Keratinocyte (primary cell): ENCODE data around the gene AKNA. TPM values are rescaled to one million over a fixed set of nuclear protein-coding genes. Genes with fewer than 3 reads are reported as not detected.

Experiments
- DNase-seq: peaks from one replicate; pipeline ENCODE4 v3.0.0-alpha.2; 2011; ENCODE audit warnings: low read depth, missing footprints, low spot score
- FAIRE-seq: peaks from 2 replicates; lab custom pipeline; 2011; peaks lifted over from hg19 to GRCh38; lab: Jason Lieb, UNC
- H2AFZ ChIP-seq: 2 replicates; pipeline ENCODE4 v1.6.0; 2012; ENCODE audit warnings: low read length, control low read depth, inconsistent platforms; ENCODE audit not compliant: control insufficient read depth
- H3K27ac ChIP-seq: 2 replicates; pipeline ENCODE4 v1.5.1; 2011; ENCODE audit warnings: low read length; ENCODE audit not compliant: control insufficient read depth, insufficient read depth
- H3K27me3 ChIP-seq: 3 replicates; pipeline ENCODE4 v1.6.0; 2011; ENCODE audit warnings: low read length; ENCODE audit not compliant: control insufficient read depth, insufficient read depth; ENCODE audit errors: extremely low read depth
- H3K36me3 ChIP-seq, 2 experiments: 2 replicates in 1 of 2; 3 replicates in 1 of 2; pipeline ENCODE4 v1.5.1; 2011; ENCODE audit warnings: low read length in 2 of 2, mild to moderate bottlenecking in 1 of 2; ENCODE audit not compliant: control insufficient read depth in 2 of 2, insufficient read depth in 2 of 2; ENCODE audit errors: extremely low read depth in 1 of 2
- H3K4me1 ChIP-seq: 3 replicates; pipeline ENCODE4 v1.5.1; 2011; ENCODE audit warnings: low read length; ENCODE audit not compliant: control insufficient read depth, insufficient read depth; ENCODE audit errors: extremely low read depth
- H3K4me2 ChIP-seq: 3 replicates; pipeline ENCODE4 v1.6.0; 2011; ENCODE audit warnings: low read depth, low read length; ENCODE audit not compliant: control insufficient read depth, insufficient read depth; ENCODE audit errors: extremely low read depth
- H3K4me3 ChIP-seq, 3 experiments: fragments of 200-600 bp in 1 of 3; sonication (generic) in 1 of 3; 2 replicates in 2 of 3; 3 replicates in 1 of 3; pipeline ENCODE4 v1.5.1; 2011 to 2016; ENCODE audit warnings: low read length in 3 of 3, mild to moderate bottlenecking in 3 of 3, control low read depth in 2 of 3, inconsistent platforms in 1 of 3, low read depth in 1 of 3, mixed read lengths in 1 of 3, mixed run types in 1 of 3, moderate library complexity in 1 of 3; ENCODE audit not compliant: control insufficient read depth in 2 of 3, insufficient read depth in 2 of 3; ENCODE audit errors: extremely low read depth in 1 of 3
- H3K79me2 ChIP-seq: 2 replicates; pipeline ENCODE4 v1.6.0; 2012; ENCODE audit warnings: low read length; ENCODE audit not compliant: control insufficient read depth, insufficient read depth
- H3K9ac ChIP-seq: 3 replicates; pipeline ENCODE4 v1.6.0; 2011; ENCODE audit warnings: low read length; ENCODE audit not compliant: control insufficient read depth, insufficient read depth; ENCODE audit errors: extremely low read depth
- H3K9me1 ChIP-seq: 3 replicates; pipeline ENCODE4 v1.6.0; 2011; ENCODE audit warnings: low read length; ENCODE audit not compliant: control insufficient read depth, insufficient read depth; ENCODE audit errors: extremely low read depth
- H3K9me3 ChIP-seq: 2 replicates; pipeline ENCODE4 v1.5.1; 2012; ENCODE audit warnings: low read depth, low read length; ENCODE audit not compliant: control insufficient read depth
- H4K20me1 ChIP-seq: 3 replicates; pipeline ENCODE4 v1.6.0; 2011; ENCODE audit warnings: low read length; ENCODE audit not compliant: control insufficient read depth, insufficient read depth; ENCODE audit errors: extremely low read depth
- CTCF ChIP-seq, 3 experiments: IDR thresholded peaks in 1 of 3; conservative IDR thresholded peaks in 1 of 3; optimal IDR thresholded peaks in 1 of 3; 2 replicates in 2 of 3; 3 replicates in 1 of 3; pipeline versions ENCODE3 to v1.5.1; 2011; ENCODE audit warnings: low read length in 3 of 3, mild to moderate bottlenecking in 3 of 3, moderate library complexity in 2 of 3, control low read depth in 1 of 3, inconsistent platforms in 1 of 3; ENCODE audit not compliant: insufficient read depth in 2 of 3; ENCODE audit errors: extremely low read depth in 1 of 3
- EZH2 ChIP-seq: IDR thresholded peaks from one replicate; pipeline ENCODE4 v1.6.1; 2012; ENCODE audit warnings: inconsistent platforms, mild to moderate bottlenecking, low read length, moderate library complexity
- dilution Hi-C: fragments of 300-500 bp; cut with MboI; formaldehyde crosslinking; loops from one replicate; pipeline ENCODE4 v1.7.0; 2020; ENCODE audit warnings: low sequenced_read_pairs; ENCODE audit not compliant: extremely low pct_ligation_motif_present
- polyA plus RNA-seq, 5 experiments: library from polyadenylated mRNA; depleted of rRNA in 3 of 5; stranded (reverse) in 3 of 5; stranded (forward) in 1 of 5; unstranded in 1 of 5; fragments of >200 nt; gene quantifications; 1 replicate in 1 of 5; 2 replicates in 3 of 5; 3 replicates in 1 of 5; pipeline versions ENCODE4 v1.2.1 to v1.2.3, GENCODE V29; 2011 to 2012; ENCODE audit warnings: missing spikeins in 2 of 5, low read depth in 1 of 5, low replicate concordance in 1 of 5

AKNA gene
- polyA plus RNA-seq, 1 donor (not counting 4 experiments of a cell fraction or from before 2014, with no cell fraction given) = 0.79 TPM

- H3K27me3 ChIP-seq = no peaks in the 10 kb centered on the region
- H3K9ac ChIP-seq = no peak overlapping the region
- peaks cover 2% of the 10 kb centered on the region for H3K9me1 ChIP-seq
- H3K79me2 ChIP-seq = no peaks in the 10 kb centered on the region
- dilution Hi-C loops = no loop called here
- no peak for DNase-seq
- no peak overlapping the region for H3K4me3 ChIP-seq
- peaks cover 6 to 10% of the 10 kb centered on the region in 2 experiments for H3K36me3 ChIP-seq
- no peak overlapping the region for H2AFZ ChIP-seq
- TF ChIP-seq CTCF (optimal IDR thresholded peaks at IDR 0.05 in 1 of 3, IDR thresholded peaks at IDR 0.05 in 1 of 3, conservative IDR thresholded peaks at IDR 0.05 in 1 of 3; ENCODE audit: extremely low read depth in 1 of 3, insufficient read depth in 2 of 3, low read length in 3 of 3) (no peak), EZH2 (no peak)
- FAIRE-seq = no peak
- no peaks in the 10 kb centered on the region for H4K20me1 ChIP-seq
- no peaks in the 10 kb centered on the region for H3K9me3 ChIP-seq
- peaks cover 24% of the 10 kb centered on the region for H3K4me1 ChIP-seq
- H3K4me2 ChIP-seq = no peak overlapping the region
- H3K27ac ChIP-seq = no peak overlapping the region
These were observed 43.1 kb downstream of the AKNA start for GRCh38 chr9:114344692-114345091.

GRCh38 chr9:114344188-114344566 lies 43.6 kb downstream of the AKNA start:
- Histone ChIP-seq H3K4me2 (no peak overlapping the region), H2AFZ (no peak overlapping the region), H3K79me2 (no peaks in the 10 kb centered on the region), H3K27ac (no peak overlapping the region), H3K9me3 (no peaks in the 10 kb centered on the region), H3K4me1 (peaks cover 19% of the 10 kb centered on the region), H3K4me3 (no peak overlapping the region), H3K27me3 (no peaks in the 10 kb centered on the region), H3K9ac (no peak overlapping the region), H3K36me3 (peaks cover 6 to 10% of the 10 kb centered on the region in 2 experiments), H4K20me1 (no peaks in the 10 kb centered on the region), H3K9me1 (peaks cover 2% of the 10 kb centered on the region)
- no peak for FAIRE-seq
- no peak for DNase-seq
- dilution Hi-C loops = no loop called here
- TF ChIP-seq EZH2 (no peak), CTCF (optimal IDR thresholded peaks at IDR 0.05 in 1 of 3, IDR thresholded peaks at IDR 0.05 in 1 of 3, conservative IDR thresholded peaks at IDR 0.05 in 1 of 3; ENCODE audit: extremely low read depth in 1 of 3, insufficient read depth in 2 of 3, low read length in 3 of 3) (no peak)
